ENCODE data around the gene PLA2G4F.

Gene PLA2G4F
- 0 to 0.16 (median 0.02) reads per million in 18 experiments for total RNA-seq

DNA sequence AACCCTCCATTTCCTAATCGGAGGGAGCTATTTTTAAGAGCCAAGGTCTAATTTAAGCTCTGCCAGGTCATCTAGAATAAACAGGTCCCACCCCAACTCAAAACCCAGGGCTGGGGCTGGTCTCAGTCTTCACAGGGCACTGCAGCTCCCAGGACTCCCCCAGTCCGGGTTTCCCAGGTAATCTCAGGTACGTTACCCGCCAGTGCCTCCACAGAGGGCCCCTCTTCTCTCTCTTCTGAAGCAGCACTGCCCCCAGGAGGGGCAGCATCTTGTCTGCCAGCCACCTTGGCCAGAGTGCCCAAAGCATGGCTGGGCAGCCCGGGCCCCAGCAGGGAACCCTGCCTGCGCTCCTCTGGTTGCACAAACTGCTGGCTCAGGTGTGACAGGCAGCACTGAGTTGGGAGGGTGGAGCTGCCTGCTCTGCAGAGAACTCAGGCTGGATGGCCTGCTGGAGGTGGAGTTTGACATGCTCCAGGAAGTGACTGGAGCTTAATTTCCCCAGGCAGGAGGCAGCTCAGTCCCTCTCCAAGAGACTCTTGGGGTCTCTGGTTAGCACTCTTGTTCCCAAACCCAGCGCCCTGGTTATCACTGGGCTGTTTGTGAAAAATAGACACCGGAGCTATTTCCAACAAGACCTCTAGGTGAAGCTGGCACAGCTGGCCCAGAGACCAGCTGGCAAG, at the start of gene PLA2G4F:
Gene PLA2G4F (minus strand): TSS at position 394 of the 680 bp plus-strand sequence. CDS start 87 bp downstream, at position 307.
- no peak for DNase-seq

DNA sequence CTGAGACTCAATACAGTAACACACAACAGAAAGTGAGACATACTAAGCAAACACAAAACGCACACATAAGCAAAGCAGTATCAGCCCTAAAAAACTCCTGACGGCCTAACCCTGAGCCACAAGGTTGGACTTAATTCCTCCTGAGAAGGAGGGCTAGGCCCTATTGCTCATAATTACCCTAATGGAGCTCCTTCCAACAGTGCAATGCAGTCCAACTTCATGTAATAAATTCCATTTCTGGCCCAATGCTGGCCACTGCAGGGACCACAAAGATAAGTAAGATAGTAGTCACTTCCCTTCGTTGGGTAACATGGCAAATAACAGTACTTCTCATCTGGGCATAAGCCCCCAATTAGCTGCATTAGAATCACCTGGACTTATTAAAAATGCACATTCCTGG, 47.5 kb upstream of the PLA2G4F start:
- DNase-seq = no peak

- no peak for DNase-seq
Observed at GRCh38 chr15:42202653-42203052, 46.2 kb upstream of the PLA2G4F start.

- DNase-seq = no peak
Observed at GRCh38 chr15:42201801-42202200, 45.4 kb upstream of the PLA2G4F start.

GRCh38 chr15:42199126-42199525, 42.7 kb upstream of the PLA2G4F start:
- no peak for DNase-seq

- DNase-seq = no peak
Observed at GRCh38 chr15:42198516-42198915, 42.1 kb upstream of the PLA2G4F start.

DNA sequence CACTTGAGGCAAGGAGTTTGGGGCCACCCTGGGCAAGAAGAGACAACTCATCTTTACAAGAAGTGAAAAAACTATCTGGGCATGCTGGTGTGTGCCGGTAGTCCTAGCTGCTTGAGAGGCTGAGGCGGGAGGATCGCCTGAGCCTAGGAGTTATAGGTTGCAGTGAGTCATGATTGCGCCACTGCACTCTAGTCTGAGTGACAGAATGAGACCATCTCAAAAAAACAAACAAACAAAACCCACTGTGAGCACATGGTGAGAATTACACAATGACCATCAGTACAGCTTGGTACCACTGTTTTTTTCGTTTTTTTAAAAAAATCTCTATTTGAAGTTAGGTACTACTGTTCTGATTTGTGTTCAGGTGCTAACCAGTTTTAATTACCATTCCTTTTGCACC, 38.1 kb upstream of the PLA2G4F start:
- DNase-seq = peak; percentile 44 to 66

DNA sequence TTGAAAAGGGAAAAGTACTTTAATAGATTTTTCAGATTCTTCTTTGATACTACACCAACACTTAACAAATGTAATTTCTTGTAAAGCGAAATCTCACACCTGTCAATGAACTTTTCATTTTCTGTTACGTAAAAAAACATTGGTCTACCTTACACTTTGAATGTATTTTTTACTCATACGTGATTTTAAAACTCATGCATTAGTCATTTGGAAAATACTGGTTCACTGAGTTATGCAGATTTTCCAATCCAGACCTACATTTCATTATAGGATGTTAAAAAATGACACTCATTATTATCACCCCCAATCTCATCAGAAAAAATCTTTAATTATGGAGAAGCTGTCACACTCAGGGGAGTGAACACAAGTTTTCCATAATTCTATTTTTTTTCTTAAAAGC, 36.9 kb upstream of the PLA2G4F start:
- DNase-seq = no peak

DNA sequence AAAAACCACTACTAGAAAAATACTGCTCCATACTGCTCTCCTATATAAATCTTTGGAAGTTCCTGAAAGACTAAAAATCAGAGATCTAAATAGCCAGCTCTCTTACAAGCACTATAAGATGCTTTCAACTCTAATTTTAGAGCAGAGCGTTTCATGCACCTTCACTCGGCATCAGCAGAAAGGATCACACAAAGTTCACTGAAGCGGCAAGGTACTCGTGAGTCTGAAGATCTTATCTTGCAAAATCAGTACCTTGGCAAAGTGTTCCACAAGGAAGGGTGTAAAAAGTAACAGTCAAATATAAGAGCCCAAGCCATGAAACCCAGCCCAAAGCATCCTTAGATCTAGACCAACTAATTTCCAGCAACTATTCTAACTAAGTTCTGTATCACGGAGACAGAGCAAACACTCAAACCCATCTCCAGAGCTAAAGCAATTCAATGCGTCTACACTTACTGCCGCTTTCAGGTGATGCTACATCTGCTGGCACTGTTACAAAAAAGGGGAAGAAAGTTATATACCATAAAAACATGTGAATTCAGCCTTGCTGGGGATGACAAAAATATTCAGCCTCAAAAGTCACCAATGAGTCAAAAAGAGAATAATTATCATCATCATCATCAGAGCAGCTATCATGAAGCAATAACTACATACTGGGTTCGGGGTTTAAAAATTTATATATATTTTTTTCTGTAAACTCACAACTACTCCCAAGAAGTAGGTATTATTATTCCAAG, 35.3 kb upstream of the PLA2G4F start:
- DNase-seq = no peak

- DNase-seq = no peak
Observed at GRCh38 chr15:42190370-42190769, 33.9 kb upstream of the PLA2G4F start.

GRCh38 chr15:42185801-42186200, 29.4 kb upstream of the PLA2G4F start:
- peak; percentile 60 to 79 for DNase-seq

GRCh38 chr15:42184736-42185135, 28.3 kb upstream of the PLA2G4F start:
- no peak for DNase-seq

- DNase-seq = peak; percentile 89 to 91
Observed at GRCh38 chr15:42184296-42184695, 27.9 kb upstream of the PLA2G4F start.

GRCh38 chr15:42182961-42183360, 26.5 kb upstream of the PLA2G4F start:
- DNase-seq = peak; percentile 85

DNA sequence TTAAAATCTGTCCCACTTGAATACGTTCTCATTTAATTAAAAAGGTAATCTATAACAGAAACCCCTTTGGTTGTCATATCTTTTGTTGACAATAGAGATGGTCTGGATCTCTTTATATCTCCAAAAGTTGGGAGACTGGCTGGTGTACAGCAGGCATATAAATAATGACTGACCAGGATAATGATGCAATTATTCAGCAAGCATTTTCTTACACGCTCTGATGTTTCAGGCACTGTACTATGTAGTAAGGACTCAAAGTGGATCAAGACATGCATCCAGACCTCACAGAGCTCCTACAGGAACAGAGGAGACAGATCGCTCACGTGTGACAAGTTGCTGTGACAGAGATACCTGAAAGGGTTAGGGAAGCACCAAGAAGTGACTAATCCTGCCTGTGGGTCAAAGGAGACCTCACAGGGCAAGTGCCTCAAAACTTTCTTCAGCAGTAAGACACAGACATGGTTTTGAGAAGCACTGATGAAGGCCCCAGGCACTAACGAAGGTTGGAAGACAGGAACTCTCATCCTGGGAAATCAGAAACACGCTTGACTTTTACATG, 26.0 kb upstream of the PLA2G4F start:
- DNase-seq = peak; percentile 42 to 44

DNA sequence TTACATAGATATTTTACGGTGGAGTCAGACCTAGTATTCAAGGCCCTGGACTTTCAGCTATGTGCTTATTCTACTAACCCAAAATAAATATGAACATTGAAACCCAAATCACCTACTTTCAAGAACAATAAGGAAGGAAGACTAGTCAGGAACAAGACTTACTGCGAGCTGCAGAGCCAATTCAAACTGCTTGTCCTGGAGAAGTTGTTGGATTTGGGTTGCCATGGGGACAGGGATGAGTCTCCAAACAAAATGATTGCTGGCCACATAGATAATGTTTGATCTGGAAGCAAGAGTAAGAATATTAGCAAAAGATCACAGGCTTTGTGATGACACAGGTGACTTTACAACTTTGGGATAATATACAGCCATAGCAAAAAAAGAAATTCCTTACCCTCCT, 21.6 kb upstream of the PLA2G4F start:
- DNase-seq = no peak

- no peak for DNase-seq
Observed at GRCh38 chr15:42175671-42176070, 19.2 kb upstream of the PLA2G4F start.

GRCh38 chr15:42172475-42172874, 16.0 kb upstream of the PLA2G4F start:
- no peak for DNase-seq

DNA sequence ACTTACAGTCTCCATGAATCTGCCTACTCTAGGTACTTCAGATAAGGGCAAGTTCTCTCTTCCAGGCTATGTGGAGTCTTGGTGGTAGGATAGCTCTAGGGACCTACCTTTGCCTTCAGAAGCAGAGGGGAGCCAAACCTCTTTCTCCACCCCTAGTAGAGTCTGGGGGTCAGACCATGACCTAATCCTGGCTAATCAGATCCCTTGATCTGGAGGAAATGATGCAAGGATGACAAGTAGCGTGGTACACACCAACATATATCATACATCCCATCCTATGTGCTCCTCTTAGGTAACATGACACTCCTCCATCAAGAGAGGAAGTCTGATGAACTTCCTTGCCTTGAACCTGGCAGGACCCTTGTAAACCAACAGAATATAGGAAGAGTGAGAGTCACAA, 15.4 kb upstream of the PLA2G4F start:
- no peak for DNase-seq

DNA sequence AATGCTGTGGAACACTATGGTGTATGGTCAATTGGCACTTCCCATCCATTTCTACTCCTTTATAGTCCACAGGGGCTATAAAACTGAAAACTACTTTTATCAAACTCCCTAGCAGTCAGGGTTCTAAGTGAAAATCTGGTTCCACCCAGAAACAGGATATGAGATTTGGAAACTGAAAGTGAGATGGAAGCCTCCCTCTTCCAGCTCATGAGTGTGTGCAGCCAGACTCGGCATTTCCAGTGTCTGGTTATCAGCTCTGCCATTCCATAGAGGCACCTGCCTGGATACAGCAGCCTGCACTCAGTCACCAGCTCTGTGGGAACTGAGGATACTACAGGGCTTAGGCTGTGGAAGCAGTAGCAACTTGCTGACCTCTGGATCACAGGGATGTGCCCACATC, 14.7 kb upstream of the PLA2G4F start:
- peak in 1 of 2 donors; percentile 29 for DNase-seq

- no peak for DNase-seq
Observed at GRCh38 chr15:42166225-42166940, 9.9 kb upstream of the PLA2G4F start.

DNA sequence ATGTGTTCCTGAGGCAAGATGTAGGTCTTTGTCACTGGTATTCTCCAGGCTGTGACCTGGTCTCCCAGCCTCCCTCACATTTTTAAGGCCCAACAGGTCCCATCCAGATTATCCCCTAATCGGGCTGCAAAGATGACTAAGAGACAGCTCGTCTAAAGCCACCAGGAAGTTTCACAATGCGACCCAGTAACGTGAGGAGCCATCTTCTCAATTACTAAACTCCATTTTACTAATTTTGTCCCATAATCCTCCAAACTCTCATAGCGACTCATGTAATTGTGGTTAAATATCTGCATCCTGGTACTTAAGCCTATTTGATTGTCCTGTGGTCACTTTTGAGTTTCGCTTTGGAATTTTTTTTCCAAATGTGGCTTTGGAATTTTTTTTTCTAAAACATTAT, 8.7 kb upstream of the PLA2G4F start:
- DNase-seq = peak; percentile 62 to 72

DNA sequence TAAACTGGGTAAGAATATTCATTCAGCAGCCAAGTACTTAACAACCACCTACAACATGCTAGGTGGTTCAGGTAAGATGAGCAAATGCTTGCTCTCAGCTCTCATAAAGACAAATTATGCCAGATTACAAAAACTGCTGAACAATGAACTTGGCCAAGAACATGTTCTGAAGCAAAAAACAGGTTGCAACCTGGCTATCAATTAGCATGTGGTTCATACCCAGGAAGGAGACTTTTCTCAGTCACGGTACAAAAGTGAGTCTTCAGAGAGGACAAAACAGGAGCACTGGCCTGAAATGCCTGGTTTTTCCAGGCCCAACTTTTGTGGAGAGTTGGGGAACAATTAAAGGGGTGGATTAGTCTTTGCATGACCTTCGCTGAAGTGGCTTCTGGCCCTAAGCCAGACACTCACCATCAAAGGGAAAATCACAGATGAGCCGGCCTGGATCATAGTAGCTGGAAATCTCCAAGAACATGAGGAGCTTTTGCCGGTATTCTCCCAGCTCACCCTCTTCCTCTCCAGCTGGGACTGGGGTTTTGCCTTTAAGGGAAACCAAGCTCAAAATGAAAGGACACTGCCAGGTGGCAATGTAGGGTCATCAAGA, 7.6 kb upstream of the PLA2G4F start:
- DNase-seq = no peak
